IMR-90 (cell line): ENCODE data around the gene ANO4. TPM values are rescaled to one million over a fixed set of nuclear protein-coding genes. Genes with fewer than 3 reads are reported as not detected.
"Not testable (repeated sequence)": the region's sequence is repeated elsewhere in the genome, so short reads cannot be mapped to it uniquely, and the experiment has no call there.

Experiments used
- ATAC-seq: fragments of 200-7000 bp; cut with Tn5 transposase; 2 replicates; pipeline ENCODE4 v1.9.1; 2020; ENCODE audit warnings: low read depth, mild to moderate bottlenecking, moderate library complexity
- BruUV-seq: library from RNA; stranded (reverse); fragments of 400-500 nt; replicated peaks from 2 replicates; lab custom pipeline; 2021; lab: Mats Ljungman, UMichigan
- CTCF ChIA-PET: fragments of 300-600 bp; formaldehyde crosslinking; extraction: SDS; loops from one replicate; lab custom pipeline; 2021; ENCODE audit warnings: antibody characterized with exemption; lab: Yijun Ruan, JAX
- POLR2A ChIA-PET: fragments of 300-600 bp; sonication (Branson Sonifier 250); formaldehyde crosslinking; loops from one replicate; lab custom pipeline; 2022; ENCODE audit warnings: antibody characterized with exemption; ENCODE audit not compliant: unreplicated experiment; lab: Charles Lee
- DNase-seq: peaks from one replicate; pipeline ENCODE4 v3.0.0; 2013
- H2AFZ ChIP-seq: replicated peaks from 2 replicates; pipeline ENCODE3; 2013; ENCODE audit warnings: low read length, mild to moderate bottlenecking; ENCODE audit not compliant: poor library complexity
- H2AK5ac ChIP-seq: 2 replicates; pipeline ENCODE4 v1.6.1; 2013; ENCODE audit warnings: low read depth, low read length, inconsistent platforms
- H2AK9ac ChIP-seq: replicated peaks from 2 replicates; pipeline ENCODE3; 2013; ENCODE audit warnings: mild to moderate bottlenecking, low read depth, low read length, moderate library complexity; ENCODE audit not compliant: poor library complexity
- H2BK120ac ChIP-seq: 2 replicates; pipeline ENCODE4 v1.6.1; 2013; ENCODE audit warnings: low read depth, low read length, inconsistent platforms
- H2BK15ac ChIP-seq: 3 replicates; pipeline ENCODE4 v1.6.1; 2013; ENCODE audit warnings: low read depth, low read length, inconsistent platforms
- H2BK20ac ChIP-seq: 2 replicates; pipeline ENCODE4 v1.6.1; 2013; ENCODE audit warnings: low read depth, mild to moderate bottlenecking, inconsistent platforms, low read length, moderate library complexity
- H2BK5ac ChIP-seq: 2 replicates; pipeline ENCODE4 v1.6.1; 2013; ENCODE audit warnings: mild to moderate bottlenecking, low read depth, low read length, inconsistent platforms; ENCODE audit not compliant: poor library complexity, severe bottlenecking
- H3K14ac ChIP-seq: replicated peaks from 2 replicates; pipeline ENCODE4 v1.6.1; 2013; ENCODE audit warnings: low read depth, low read length, inconsistent platforms
- H3K18ac ChIP-seq: 2 replicates; pipeline ENCODE4 v1.6.1; 2013; ENCODE audit warnings: low read depth, low read length, control low read depth
- H3K23ac ChIP-seq: 2 replicates; pipeline ENCODE4 v1.6.1; 2013; ENCODE audit warnings: low read depth, low read length, inconsistent platforms
- H3K27ac ChIP-seq: 2 replicates; pipeline ENCODE4 v1.5.1; 2013; ENCODE audit warnings: mild to moderate bottlenecking, control low read depth, low read length; ENCODE audit not compliant: insufficient read depth
- H3K27me3 ChIP-seq: 2 replicates; pipeline ENCODE4 v1.6.1; 2013; ENCODE audit warnings: low read length; ENCODE audit not compliant: control insufficient read depth, insufficient read depth
- H3K36me3 ChIP-seq: 2 replicates; pipeline ENCODE4 v1.6.1; 2013; ENCODE audit warnings: low read length, mixed read lengths; ENCODE audit not compliant: control insufficient read depth, insufficient read depth
- H3K4ac ChIP-seq: 2 replicates; pipeline ENCODE4 v1.6.1; 2013; ENCODE audit warnings: low read depth, low read length, inconsistent platforms
- H3K4me1 ChIP-seq: 2 replicates; pipeline ENCODE4 v1.6.1; 2013; ENCODE audit warnings: low read length, mixed read lengths; ENCODE audit not compliant: control insufficient read depth, insufficient read depth
- H3K4me2 ChIP-seq: 2 replicates; pipeline ENCODE4 v1.6.1; 2013; ENCODE audit warnings: low read depth, mild to moderate bottlenecking, control low read depth, low read length, moderate library complexity
- H3K4me3 ChIP-seq: 2 replicates; pipeline ENCODE4 v1.5.1; 2013; ENCODE audit warnings: low read depth, mild to moderate bottlenecking, control low read depth, low read length, moderate library complexity; ENCODE audit not compliant: insufficient read depth
- H3K56ac ChIP-seq: 2 replicates; pipeline ENCODE4 v1.6.1; 2013; ENCODE audit warnings: low read length, inconsistent platforms; ENCODE audit not compliant: insufficient read depth; ENCODE audit errors: extremely low read depth
- H3K79me1 ChIP-seq, 2 experiments: 2 replicates each; pipeline ENCODE4 v1.6.1; 2013; ENCODE audit warnings: low read length in 2 of 2, inconsistent platforms in 1 of 2, low read depth in 1 of 2
- H3K9ac ChIP-seq: 2 replicates; pipeline ENCODE4 v1.6.1; 2013; ENCODE audit warnings: low read depth, low read length, control low read depth
- H3K9me1 ChIP-seq: 2 replicates; pipeline ENCODE4 v1.6.1; 2013; ENCODE audit warnings: low read length, inconsistent platforms; ENCODE audit not compliant: insufficient read depth
- H3K9me3 ChIP-seq: 2 replicates; pipeline ENCODE4 v1.6.1; 2013; ENCODE audit warnings: low read length; ENCODE audit not compliant: control insufficient read depth, insufficient read depth
- H4K20me1 ChIP-seq: 2 replicates; pipeline ENCODE4 v1.6.1; 2013; ENCODE audit warnings: low read length, inconsistent platforms; ENCODE audit not compliant: insufficient read depth
- H4K5ac ChIP-seq: 2 replicates; pipeline ENCODE4 v1.6.1; 2013; ENCODE audit warnings: mild to moderate bottlenecking, low read depth, low read length, control low read depth
- H4K8ac ChIP-seq, 2 experiments: 2 replicates each; pipeline ENCODE4 v1.6.1; 2013; ENCODE audit warnings: low read depth in 2 of 2, low read length in 2 of 2, control low read depth in 1 of 2, inconsistent platforms in 1 of 2
- H4K91ac ChIP-seq: 2 replicates; pipeline ENCODE4 v1.6.1; 2013; ENCODE audit warnings: low read depth, low read length, inconsistent platforms; ENCODE audit not compliant: insufficient read depth
- WGBS, 2 experiments: methylation state at CpG; one replicate each; pipeline versions ENCODE4 v1.1.5 to v1.1.7; 2013; ENCODE audit warnings: missing lambda C conversion rate in 2 of 2; ENCODE audit not compliant: insufficient read length in 1 of 2; ENCODE audit errors: extremely low coverage in 2 of 2; 5-methylcytosine and 5-hydroxymethylcytosine counted together
- dilution Hi-C: fragments of 300-500 bp; cut with HindIII; formaldehyde crosslinking; loops from one replicate; pipeline ENCODE4 v1.14.3; 2018; ENCODE audit warnings: low sequenced_read_pairs; ENCODE audit not compliant: unreplicated experiment
- in situ Hi-C: fragments of 300-500 bp; cut with MboI; formaldehyde crosslinking; loops from 3 replicates; pipeline ENCODE4 v1.14.3; 2019; ENCODE audit warnings: low sequenced_read_pairs, inconsistent platforms, mixed read lengths
- intact Hi-C: fragments of 100-400 bp; cut with micrococcal nuclease; formaldehyde crosslinking; loops from 2 replicates; pipeline ENCODE4 v1.10.0; 2022
- polyA plus RNA-seq, 3 experiments: library from polyadenylated mRNA; depleted of rRNA; stranded (reverse); fragments of >200 nt; gene quantifications; 2 replicates each; pipeline ENCODE4 v1.2.3, GENCODE V29; 2012; ENCODE audit warnings: low replicate concordance in 1 of 3
- total RNA-seq: library from RNA; depleted of rRNA; stranded (reverse); fragments of >200 nt; gene quantifications from 2 replicates; pipeline ENCODE4 v1.2.3, GENCODE V29; 2012

ANO4 gene
- total and polyA plus RNA-seq, 2 of the 4 experiments (the other 2 are of a cell fraction), result 4.7 to 10.2 TPM

DNA sequence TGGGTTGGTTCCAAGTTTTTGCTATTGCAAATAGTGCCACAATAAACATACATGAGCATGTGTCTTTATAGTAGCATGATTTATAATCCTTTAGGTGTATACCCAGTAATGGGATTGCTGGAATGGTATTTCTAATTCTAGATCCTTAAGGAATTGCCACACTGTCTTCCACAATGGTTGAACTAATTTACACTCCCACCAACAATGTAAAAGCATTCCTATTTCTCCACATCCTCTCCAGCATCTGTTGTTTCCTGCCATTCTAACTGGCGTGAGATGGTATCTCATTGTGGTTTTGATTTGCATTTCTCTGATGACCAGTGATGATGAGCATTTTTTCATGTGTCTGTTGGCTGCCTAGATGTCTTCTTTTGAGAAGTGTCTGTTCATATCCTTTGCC lies 139.0 kb downstream of the ANO4 start:
- dilution Hi-C loops, H3K36me3 ChIP-seq, H3K4ac ChIP-seq, H4K8ac ChIP-seq, H4K5ac ChIP-seq, CTCF ChIA-PET, H2BK5ac ChIP-seq, H2AFZ ChIP-seq, H3K14ac ChIP-seq, H3K79me1 ChIP-seq, H2BK120ac ChIP-seq, ATAC-seq, H3K27ac ChIP-seq, H3K23ac ChIP-seq, H2BK15ac ChIP-seq, H3K9me3 ChIP-seq, H3K18ac ChIP-seq, H3K27me3 ChIP-seq, H3K4me3 ChIP-seq, H2AK5ac ChIP-seq, intact Hi-C loops, H4K20me1 ChIP-seq, H3K9ac ChIP-seq, H3K56ac ChIP-seq, BruUV-seq, H3K4me1 ChIP-seq, H2AK9ac ChIP-seq, in situ Hi-C loops, H4K91ac ChIP-seq, H3K9me1 ChIP-seq, DNase-seq, H3K4me2 ChIP-seq, POLR2A ChIA-PET, H2BK20ac ChIP-seq: not testable (repeated sequence)
- WGBS, 2 experiments, result no CpG with 5 or more reads among the region's 1 CpG
